RWPE2 (cell line): ENCODE results near the gene HNRNPUL2.
A peak's percentile ranks its signal among the peaks of the same experiment; 100 is the strongest.
"Not testable (repeated sequence)": the region's sequence is repeated elsewhere in the genome, so short reads cannot be mapped to it uniquely, and the experiment has no call there.

Experiments
- ATAC-seq: fragments of 200-7000 bp; cut with Tn5 transposase; 3 replicates; pipeline ENCODE4 v1.9.1; 2021; ENCODE audit warnings: low read depth
- DNase-seq: peaks from one replicate; pipeline ENCODE4 v3.0.0-alpha.2; 2020; ENCODE audit warnings: low spot score
- H3K27ac ChIP-seq: fragments of 450-650 bp; 2 replicates; pipeline ENCODE4 v1.5.1; 2017; ENCODE audit warnings: mild to moderate bottlenecking; ENCODE audit not compliant: poor library complexity, severe bottlenecking
- H3K27me3 ChIP-seq: fragments of 250-450 bp; sonication (Bioruptor Pico); 2 replicates; pipeline ENCODE4 v1.5.1; 2021; ENCODE audit warnings: mild to moderate bottlenecking, moderate library complexity; ENCODE audit not compliant: insufficient read depth, poor library complexity, severe bottlenecking
- H3K36me3 ChIP-seq: fragments of 250-450 bp; sonication (Bioruptor Pico); 2 replicates; pipeline ENCODE4 v1.5.1; 2020; ENCODE audit warnings: low read depth, mild to moderate bottlenecking, moderate library complexity
- H3K4me1 ChIP-seq: fragments of 250-450 bp; sonication (Bioruptor Pico); 2 replicates; pipeline ENCODE4 v1.5.1; 2021; ENCODE audit warnings: mild to moderate bottlenecking, moderate library complexity; ENCODE audit not compliant: insufficient read depth, poor library complexity, severe bottlenecking
- H3K4me3 ChIP-seq: fragments of 250-450 bp; sonication (Bioruptor Pico); 2 replicates; pipeline ENCODE4 v1.5.1; 2021; ENCODE audit warnings: mild to moderate bottlenecking, moderate library complexity; ENCODE audit not compliant: severe bottlenecking
- H3K9me3 ChIP-seq: fragments of 250-450 bp; sonication (Bioruptor Pico); 2 replicates; pipeline ENCODE4 v1.5.1; 2021; ENCODE audit warnings: mild to moderate bottlenecking, moderate library complexity; ENCODE audit not compliant: severe bottlenecking
- CTCF ChIP-seq: fragments of 450-650 bp; IDR thresholded peaks from one replicate; pipeline ENCODE4 v1.5.1; 2017; ENCODE audit warnings: mild to moderate bottlenecking, moderate library complexity; ENCODE audit not compliant: poor library complexity, severe bottlenecking

HNRNPUL2 gene

DNA sequence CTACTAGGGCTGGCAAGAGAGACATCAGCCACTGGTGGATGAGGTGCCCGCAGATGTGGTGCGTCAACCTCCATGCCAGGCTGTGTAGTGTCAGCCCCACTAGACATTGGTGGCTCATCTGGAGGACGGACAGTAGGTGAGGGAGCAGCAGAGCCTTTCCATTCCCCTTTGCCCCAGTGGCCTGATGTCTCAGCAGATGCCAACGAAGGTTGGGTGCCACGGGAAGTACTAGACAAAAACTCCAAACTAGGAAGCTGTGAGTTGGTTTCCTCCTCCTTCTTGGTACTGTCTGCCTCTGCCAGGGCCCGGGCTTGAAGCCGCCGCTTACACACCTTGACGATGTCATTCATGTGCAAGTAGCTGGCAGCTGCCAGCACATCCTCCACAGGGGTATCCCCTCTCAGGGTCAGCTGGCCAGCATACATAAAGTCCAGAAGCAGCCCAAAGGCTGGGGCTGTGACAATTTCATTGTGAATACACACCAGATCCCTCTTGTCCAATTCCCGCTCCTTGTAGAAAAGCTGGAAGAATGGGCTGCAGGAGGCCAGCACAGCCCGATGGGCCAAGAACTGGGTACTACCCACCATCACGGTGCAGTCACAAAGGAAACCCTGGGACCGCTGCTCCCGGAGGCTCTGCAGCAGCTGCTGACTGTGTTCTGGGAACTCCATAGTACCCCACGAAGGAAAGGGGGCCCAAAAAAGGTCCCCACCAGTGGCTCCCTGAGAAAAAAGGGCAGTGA, 25.9 kb upstream of the HNRNPUL2 start:
- Histone ChIP-seq H3K27me3 (no peaks in the 10 kb centered on the region), H3K4me3 (peak overlapping the region; percentile 85), H3K4me1 (no peaks in the 10 kb centered on the region), H3K27ac (peak overlapping the region; percentile 44), H3K9me3 (no peaks in the 10 kb centered on the region), H3K36me3 (peaks cover 18% of the 10 kb centered on the region)
- TF ChIP-seq CTCF = no peak
- no peak for ATAC-seq
- DNase-seq = no peak

- peaks cover 18% of the 10 kb centered on the region for H3K36me3 ChIP-seq
- no peak for TF ChIP-seq CTCF
- no peak overlapping the region for H3K27ac ChIP-seq
- H3K9me3 ChIP-seq = no peaks in the 10 kb centered on the region
- ATAC-seq (no peak), DNase-seq (no peak)
- H3K4me1 ChIP-seq = no peaks in the 10 kb centered on the region
- no peaks in the 10 kb centered on the region for H3K27me3 ChIP-seq
- H3K4me3 ChIP-seq = no peak overlapping the region
Observed at GRCh38 chr11:62752177-62752785, 25.0 kb upstream of the HNRNPUL2 start.

GRCh38 chr11:62749931-62750330, 22.7 kb upstream of the HNRNPUL2 start:
- H3K4me1 ChIP-seq, H3K27me3 ChIP-seq, H3K27ac ChIP-seq, H3K9me3 ChIP-seq, DNase-seq, H3K4me3 ChIP-seq, ATAC-seq: not testable (repeated sequence)
- peaks cover 18% of the 10 kb centered on the region for H3K36me3 ChIP-seq

DNA sequence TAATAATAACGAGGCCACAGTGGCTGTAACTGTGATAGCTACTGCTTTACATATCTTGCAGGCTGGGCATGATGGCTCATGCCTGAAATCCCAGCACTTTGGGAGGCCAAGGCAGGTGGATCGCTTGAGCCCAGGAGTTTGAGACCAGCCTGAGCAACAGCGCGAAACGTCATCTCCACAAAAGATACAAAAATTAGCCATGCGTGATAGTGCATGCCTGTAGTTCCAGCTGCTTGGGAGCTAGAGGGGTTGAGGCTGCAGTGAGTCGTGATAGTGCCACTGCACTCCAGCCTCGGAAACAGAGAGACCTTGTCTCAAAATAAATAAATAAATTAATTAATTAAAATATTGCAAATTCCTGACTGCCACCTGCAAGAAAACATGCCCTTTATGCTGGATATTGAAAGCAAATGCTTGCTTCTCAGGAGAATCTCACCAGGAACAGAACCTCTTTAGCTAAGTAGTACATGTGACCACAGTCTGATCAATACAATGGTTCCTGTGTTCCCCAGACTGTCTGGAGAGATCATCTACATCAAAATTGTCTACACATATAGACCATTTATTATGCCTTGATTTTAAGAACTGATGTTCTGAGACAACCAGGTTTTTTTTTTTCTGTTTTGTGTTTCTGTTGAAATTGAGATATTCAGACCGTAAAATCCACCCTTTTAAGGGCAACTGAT, 20.4 kb upstream of the HNRNPUL2 start:
- TF ChIP-seq CTCF = no peak
- Histone ChIP-seq H3K27me3 (no peaks in the 10 kb centered on the region), H3K4me1 (no peaks in the 10 kb centered on the region), H3K27ac (no peak overlapping the region), H3K9me3 (no peaks in the 10 kb centered on the region), H3K36me3 (peaks cover 11% of the 10 kb centered on the region), H3K4me3 (no peak overlapping the region)
- no peak for ATAC-seq
- DNase-seq = no peak

DNA sequence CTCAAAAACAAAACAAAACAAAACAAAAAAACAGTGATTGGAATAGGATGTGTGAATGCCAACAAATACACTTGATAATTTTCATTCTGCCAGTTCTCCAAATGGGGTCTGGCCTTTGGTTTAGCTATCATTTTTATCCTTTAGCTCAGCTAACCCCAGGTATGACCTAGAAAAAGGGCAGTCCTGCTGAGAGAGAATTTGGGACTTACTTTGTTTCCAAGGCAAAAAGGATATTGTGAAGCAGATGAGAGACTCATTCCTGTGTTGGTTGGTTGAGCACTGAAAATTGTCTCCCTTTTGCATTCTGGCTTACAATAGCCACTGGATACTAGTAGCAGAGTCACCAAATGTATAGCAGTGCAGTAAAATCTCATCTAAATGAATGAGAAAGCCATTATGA, 9.9 kb upstream of the HNRNPUL2 start:
- H3K9me3 ChIP-seq = no peaks in the 10 kb centered on the region
- H3K4me1 ChIP-seq = no peaks in the 10 kb centered on the region
- no peak for TF ChIP-seq CTCF
- ATAC-seq (no peak), DNase-seq (no peak)
- no peak overlapping the region for H3K4me3 ChIP-seq
- H3K27me3 ChIP-seq = no peaks in the 10 kb centered on the region
- H3K36me3 ChIP-seq = peaks cover 73% of the 10 kb centered on the region
- H3K27ac ChIP-seq = no peak overlapping the region
